GM19463 (cell line): ENCODE data around the gene HHAT.
A peak's percentile ranks its signal among the peaks of the same experiment; 100 is the strongest.

Experiments used
- ATAC-seq: cut with Tn5 transposase; IDR thresholded peaks from one replicate; pipeline ENCODE4 v1.9.1; 2021; ENCODE audit warnings: mild to moderate bottlenecking, moderate library complexity; ENCODE audit not compliant: unreplicated experiment

The HHAT gene

GRCh38 chr1:210328746-210329503, at the start of gene HHAT:
Gene HHAT, plus strand, starts transcription at chr1:210328902. Its CDS starts 20,074 bp downstream, at chr1:210348976.
- peak; percentile 52 for ATAC-seq

- no peak for ATAC-seq
These were observed 48.5 kb upstream of the HHAT start for GRCh38 chr1:210280221-210280620.

- ATAC-seq, result no peak
These were observed 40.6 kb upstream of the HHAT start for GRCh38 chr1:210288116-210288515.

DNA sequence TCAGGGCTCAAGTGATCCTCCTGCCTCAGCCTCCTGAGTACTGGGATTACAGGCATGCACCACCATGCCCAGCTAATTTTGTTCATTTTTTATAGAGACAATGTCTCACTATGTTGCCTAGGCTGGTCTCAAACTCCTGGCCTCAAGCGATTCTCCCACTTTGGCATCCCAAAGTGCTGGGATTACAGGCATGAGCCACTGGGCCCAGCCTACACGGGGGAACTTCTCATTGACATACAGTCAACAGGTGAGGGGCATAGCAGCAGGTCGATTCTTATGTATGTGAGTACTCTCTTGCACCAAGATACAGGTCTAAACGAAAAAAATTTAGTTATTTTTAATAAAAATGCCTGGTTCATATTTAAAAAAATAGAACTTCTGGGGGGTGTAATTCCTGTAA, 39.5 kb upstream of the HHAT start:
- no peak for ATAC-seq

- no peak for ATAC-seq
These were observed 37.5 kb upstream of the HHAT start for GRCh38 chr1:210291081-210291764.

DNA sequence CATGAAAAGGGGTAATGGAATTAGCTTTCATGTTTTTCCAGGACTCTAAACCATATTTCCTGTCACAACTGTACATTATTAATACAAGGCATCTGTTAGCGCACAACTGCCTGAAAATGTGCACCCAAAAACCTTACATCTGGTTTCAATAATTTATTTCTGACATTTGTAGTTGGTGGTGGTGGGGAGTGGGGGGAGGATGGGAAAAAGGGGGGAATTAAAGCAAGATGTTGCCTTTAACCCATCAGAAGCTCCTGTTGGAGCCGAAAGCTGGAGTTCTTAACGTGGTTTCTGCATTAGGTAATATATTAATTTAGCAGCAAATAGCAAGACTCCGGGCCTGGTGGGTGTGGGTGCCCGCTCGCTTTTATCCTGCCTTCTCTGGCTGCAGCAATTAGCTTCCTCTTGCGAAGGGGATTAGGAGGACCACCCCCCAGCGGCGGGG, 36.9 kb upstream of the HHAT start:
- ATAC-seq, result no peak

DNA sequence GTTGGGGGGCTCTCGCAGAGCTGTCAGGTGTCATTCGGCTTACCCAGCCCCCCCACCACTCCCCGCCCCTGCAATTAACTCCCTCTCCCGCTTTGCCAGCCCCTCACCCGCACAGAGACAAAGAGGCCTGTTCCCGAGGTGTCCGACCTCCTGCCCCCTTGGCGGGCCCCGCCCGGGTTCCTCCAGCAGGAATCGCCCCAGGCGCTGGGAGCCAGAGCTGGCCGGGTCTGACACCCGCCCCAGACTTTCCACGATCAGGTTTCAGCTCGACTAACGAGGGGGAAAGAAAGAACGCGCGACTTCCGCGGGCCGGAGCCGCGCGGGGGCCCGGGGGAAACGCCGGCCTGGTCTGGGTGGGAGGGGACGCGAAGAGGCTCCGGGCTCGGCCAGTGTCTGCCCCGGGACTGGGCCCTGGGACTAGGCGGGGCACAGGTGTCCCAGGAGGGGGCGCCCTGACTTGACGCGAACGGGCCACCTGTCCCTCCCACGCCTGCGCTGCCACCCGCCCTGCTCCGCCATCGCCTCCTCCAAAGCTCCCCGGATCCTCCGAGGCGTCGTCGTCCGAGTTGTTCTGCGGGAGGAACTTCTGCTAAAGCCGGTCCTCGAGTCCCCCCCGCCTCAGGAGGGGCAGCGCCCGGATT, 36.4 kb upstream of the HHAT start:
- peak; percentile 81 for ATAC-seq

- no peak for ATAC-seq
These were observed 35.5 kb upstream of the HHAT start for GRCh38 chr1:210293171-210293607.

- no peak for ATAC-seq
These were observed 33.5 kb upstream of the HHAT start for GRCh38 chr1:210294999-210295745.

GRCh38 chr1:210296682-210297081, 32.0 kb upstream of the HHAT start:
- ATAC-seq, result no peak

DNA sequence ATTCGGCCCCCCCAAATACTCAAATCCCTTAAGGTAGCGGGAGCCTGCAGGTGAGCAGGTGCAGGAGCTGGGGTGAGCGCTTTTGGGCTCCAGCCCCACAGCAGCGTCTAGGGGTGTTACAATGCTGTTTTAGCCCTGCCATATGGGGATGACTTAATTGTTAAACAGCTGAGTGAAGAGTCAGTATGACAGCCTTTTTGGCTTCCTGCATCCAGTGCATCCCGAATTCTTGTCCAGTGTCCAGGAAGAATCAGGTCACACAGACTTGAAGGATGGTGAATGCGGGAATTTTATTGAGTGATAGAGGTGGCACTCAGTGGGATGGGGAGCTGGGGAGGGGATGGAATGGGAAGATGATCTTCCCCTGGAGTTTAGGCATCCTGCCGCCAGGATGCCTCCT, 30.4 kb upstream of the HHAT start:
- ATAC-seq, result no peak

DNA sequence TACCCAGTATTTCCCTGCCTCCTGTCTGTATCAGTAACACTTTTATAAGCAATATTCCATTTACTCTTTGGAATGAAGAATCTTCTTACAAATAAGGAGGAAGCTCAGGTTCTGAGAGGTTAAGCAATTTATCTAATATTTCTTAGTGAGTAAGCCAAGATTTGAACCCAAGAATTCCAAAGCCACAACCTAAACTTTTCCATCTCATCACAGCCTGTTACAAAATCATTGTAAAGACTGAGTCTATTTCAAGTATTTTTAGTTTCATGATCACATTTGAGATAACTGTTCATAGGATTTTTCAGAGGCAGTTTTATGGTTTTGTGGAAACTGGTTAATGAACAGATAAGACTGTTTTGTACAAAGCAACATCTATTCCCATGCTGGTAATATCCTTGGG, 29.8 kb upstream of the HHAT start:
- no peak for ATAC-seq

DNA sequence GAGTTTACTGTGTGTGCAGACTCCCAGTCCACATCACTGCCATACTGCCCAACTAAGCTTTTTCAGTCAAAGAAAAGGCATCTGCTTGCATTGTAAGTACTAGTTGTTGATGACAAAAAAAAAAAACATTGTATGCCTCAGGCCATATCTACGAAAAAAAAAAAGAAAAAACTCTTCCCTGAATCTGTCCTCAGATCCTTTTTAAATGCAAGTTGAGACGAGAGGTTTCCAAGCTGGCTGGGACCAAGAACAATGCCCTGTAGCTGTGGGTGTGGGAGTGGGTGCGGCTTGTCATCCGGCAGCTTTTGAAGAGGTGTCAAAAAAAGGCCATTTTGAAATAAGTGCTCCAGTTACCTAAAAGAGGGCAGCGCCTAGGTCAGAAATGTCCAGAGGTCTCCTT, 29.2 kb upstream of the HHAT start:
- no peak for ATAC-seq

DNA sequence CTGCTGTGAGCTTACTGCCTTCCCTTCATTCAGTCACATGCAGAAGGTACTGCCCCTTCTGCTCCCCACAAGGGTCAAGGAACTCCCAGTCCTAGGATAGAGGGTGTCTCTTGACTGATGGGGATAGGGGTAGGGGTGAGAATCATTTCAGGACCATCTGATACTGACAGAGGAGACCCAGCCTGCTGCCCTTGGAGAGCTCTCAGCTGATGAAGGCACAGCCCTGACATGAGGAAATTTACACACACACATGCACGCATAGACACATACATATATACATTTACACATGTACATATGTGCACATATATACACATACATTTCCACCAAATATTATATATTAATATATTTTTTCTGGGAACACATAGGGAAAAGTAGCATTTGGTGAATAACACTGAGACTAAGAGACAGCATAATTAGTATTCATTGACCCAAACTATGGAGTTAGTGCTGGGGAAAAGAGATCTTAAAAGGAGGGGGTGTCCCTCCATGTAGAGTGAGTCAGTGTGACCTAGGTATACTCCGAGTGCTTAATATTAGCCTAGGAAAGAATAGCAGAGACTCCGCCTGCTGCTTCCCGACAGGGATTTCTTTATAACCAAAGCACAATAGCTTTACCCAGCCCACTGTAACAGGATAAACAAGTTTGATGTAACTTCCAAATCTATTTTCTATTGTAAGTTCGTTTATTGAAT, 27.6 kb upstream of the HHAT start:
- no peak for ATAC-seq

DNA sequence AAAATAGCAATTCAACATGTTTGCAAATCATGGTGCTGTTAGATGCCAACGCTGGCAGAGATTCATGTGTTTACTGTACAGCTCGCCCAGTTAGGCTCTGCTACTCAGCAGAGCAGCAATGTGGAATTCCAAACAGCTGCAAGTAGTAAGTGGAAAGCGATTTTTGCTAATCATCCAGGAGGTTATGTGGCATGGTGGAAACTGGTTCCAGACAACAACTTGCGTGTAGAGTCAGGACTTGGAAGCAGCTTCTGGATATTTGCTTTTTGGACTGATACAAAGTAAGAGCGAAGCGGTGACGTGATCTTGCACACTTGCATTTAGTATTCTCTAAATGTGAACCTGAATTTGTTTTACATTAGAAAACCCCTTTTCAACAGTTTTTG, 27.1 kb upstream of the HHAT start:
- no peak for ATAC-seq

DNA sequence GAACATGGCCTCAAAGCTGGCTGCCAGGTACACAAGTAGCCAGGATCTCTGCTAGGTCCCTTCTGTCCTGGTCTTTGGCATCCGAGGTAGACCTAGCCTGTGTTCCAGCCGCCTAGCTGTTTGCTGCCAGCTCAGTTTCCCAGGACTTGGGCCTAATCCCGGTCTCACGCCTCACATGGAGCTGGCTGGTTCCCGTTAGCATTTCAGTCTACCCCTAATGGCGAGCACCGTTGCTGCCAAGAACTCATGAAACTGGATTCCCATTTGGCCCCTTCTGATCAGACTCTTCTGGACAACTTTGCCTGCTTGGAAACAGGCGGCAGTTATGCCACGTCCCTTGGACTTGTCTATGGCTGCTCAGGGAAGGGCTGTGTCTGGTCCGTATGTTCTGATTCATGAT, 26.2 kb upstream of the HHAT start:
- no peak for ATAC-seq

- ATAC-seq, result no peak
These were observed 25.3 kb upstream of the HHAT start for GRCh38 chr1:210303391-210303790.

DNA sequence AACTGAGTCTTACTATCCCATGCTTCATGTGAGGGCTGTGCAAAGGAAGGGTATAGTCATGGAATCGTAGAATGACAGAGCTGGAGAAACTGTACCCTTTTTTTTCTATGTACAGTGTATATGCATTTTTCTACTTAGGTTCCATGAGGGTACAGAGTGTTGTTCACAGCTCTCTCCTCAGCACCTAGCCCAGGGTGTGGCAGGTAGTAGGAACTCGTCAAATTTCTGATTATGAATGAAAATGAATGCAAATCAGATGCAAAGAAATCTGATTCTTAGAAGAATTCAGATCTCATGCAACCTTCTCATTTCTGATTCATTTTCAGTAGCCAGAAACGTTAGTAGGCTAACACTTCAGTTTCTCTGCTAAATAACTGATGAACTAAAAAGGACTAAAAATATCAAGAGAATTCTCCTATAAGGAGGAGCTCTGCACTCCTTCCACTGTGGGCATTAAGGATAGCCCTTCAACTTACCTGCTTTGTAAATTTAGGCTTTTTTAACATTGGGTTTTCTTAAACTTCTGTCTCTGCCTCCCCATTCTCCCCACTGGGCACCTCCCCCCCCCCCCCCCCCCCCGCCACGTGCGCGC, 18.0 kb upstream of the HHAT start:
- ATAC-seq, result no peak

GRCh38 chr1:210311726-210312493, 16.8 kb upstream of the HHAT start:
- ATAC-seq, result no peak
